Germinal center (tissue), 1 donor: ENCODE data around the gene PSME4.
A peak's percentile ranks its signal among the peaks of the same experiment; 100 is the strongest.

Source experiments
- DNase-seq: peaks from one replicate; pipeline ENCODE4 v3.0.0; 2012; ENCODE audit warnings: mixed read lengths, low spot score

The PSME4 gene

GRCh38 chr2:53970724-53971602 is at the start of gene PSME4:
Gene PSME4, minus strand, starts transcription at chr2:53970993. Its CDS starts 209 bp downstream, at chr2:53970784.
- peak; percentile 94 for DNase-seq

GRCh38 chr2:54015798-54016699 is 45.3 kb upstream of the PSME4 start:
- no peak for DNase-seq

DNA sequence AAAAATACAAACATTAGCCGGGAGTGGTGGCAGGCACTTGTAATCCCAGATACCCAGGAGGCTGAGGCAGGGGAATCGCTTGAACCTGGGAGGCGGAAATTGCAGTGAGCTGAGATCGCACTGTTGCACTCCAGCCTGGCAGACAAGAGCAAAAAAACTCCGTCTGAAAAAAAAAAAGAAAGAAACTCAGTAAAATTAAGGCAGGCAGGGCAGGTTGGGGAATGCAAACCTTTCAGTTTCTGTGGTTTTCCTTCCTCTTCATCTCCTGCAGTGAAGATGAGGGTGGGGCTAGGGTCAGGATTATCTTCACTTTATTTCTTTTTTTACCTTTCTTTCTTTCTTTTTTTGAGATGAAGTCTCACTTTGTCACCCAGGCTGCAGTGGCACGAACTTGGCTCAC is 43.2 kb upstream of the PSME4 start:
- no peak for DNase-seq

- DNase-seq, result no peak
Measured at GRCh38 chr2:54012538-54013141, 41.8 kb upstream of the PSME4 start.

GRCh38 chr2:54009549-54009948 is 38.8 kb upstream of the PSME4 start:
- DNase-seq, result no peak

DNA sequence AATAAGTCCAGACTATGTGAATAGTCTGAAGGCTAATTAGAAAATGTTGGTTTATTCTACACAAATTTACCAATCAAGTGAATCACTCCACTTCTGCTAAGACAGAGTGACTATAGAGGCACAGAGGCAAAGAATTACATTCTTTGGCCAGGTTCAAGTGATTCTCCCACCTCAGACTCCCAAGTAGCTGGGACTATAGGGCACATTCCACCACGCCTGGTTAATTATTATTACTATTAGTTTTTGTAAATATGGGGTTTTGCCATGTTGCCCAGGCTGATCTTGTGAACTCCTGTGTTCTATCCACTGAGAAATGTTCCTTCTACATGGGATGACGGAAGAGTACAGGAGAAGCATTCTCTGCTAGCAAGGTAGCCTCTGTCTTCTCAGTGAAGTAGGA is 37.6 kb upstream of the PSME4 start:
- no peak for DNase-seq

DNA sequence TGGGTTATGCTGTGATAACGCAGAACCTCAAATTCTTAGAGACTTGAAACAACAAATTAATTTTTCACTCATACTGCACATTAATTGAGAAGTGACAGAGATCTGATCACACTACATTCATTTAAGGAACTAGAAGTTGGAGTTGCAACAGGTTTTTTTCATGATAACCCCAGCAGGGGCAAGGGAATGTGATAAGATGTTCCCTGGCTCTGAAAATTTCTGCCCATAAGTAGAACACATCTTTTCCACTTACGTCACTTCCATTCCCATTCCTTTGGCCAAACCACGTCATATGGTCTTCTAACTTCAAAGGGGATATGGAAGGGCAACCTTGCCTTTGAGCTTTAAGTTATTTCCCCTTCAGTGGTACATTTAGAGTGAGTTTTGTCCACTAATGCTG is 29.7 kb upstream of the PSME4 start:
- DNase-seq, result no peak

DNA sequence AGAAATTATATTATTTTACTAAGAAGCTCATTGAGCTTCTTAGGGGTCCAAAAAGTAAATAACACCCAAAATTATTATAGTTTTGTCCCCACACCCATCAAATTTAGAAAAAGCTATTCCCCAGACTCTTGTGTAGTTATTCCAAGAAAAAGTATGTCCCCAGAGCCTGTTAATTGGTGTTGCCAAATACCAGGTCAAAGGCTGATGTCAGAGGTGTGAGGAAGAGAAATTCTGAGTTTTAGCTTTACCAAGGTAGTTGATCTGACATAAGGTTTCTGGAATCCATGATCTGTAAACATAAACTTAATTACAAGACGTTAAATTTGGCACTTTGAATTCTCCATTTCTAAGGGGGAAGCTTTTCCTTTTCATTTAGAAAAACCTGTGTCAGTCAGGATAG is 29.3 kb upstream of the PSME4 start:
- DNase-seq, result no peak

- no peak for DNase-seq
Measured at GRCh38 chr2:53998834-53999233, 28.0 kb upstream of the PSME4 start.

DNA sequence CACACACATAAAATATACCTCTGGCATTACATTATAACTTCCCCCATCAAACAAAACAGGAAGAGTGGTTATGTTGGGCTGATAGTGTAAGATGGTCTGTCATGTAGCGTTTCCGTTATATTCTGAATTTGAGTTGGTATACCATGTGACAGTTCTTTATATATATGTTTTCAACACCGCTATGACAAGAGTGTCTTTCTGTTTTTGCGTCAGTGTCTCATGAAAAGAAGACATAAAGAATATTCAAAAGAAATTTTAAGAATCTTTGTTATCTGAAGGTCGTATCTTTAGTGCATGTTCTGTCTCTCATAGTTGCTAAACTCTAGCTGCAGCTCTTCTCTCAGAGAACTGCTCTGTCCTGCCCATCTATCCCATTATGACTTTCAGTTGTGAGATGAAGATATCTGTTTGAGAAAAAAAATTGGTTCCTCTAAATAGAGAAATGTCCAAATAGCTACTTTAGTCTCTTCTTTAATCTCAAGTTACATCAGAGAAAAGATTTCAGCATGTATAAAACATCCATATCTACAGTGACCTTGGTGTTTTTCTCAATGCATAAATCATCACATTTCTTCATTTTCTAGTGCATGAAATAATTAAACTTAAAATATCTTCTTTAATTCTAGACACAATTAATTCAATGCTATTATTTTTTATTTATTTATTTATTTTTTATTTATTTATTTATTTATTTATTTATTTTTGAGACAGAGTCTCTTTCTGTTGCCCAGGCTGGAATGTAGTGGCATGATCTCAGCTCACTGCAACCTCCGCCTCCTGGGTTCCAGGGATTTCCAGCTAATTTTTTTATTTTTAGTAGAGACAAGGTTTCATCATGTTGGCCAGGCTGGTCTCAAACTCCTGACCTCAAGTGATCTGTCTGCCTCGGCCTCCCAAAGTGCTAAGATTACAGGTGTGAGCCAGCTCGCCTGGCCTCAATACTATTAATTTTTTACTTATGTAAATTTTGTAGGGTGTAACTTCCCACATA is 24.3 kb upstream of the PSME4 start:
- DNase-seq, result peak; percentile 35

GRCh38 chr2:53991948-53992347 is 21.2 kb upstream of the PSME4 start:
- DNase-seq, result no peak

DNA sequence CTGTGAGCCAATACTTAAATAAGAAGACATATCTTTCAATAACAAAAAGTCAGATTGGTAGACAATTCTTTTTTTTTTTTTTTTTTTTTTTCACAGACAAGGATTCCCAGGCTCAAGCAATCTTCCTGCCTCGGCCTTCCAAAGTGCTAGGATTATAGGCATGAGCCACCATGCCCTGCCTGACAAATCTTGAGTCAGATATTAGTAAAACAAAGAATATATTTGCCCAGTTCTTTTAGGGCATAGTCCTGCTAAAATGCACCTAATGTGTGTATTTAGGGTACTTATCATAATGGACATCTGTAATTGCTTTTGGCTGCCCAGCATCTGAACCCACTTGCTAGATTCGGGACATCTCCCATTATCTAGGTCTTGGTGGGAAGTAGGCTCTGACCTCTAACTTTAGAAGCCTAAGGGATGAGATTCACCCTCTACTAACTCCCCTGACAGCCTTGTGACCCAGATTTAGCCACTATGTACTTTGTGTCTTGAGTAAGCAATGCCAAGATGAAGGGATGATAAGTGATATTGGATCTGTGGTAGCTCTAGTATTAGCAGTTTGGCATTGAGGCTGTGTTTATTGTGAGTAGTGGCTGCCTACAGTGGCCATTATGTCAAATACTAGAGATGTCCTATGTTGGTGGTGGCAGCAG is 18.5 kb upstream of the PSME4 start:
- no peak for DNase-seq

GRCh38 chr2:53987336-53987921 is 16.6 kb upstream of the PSME4 start:
- DNase-seq, result peak; percentile 29

DNA sequence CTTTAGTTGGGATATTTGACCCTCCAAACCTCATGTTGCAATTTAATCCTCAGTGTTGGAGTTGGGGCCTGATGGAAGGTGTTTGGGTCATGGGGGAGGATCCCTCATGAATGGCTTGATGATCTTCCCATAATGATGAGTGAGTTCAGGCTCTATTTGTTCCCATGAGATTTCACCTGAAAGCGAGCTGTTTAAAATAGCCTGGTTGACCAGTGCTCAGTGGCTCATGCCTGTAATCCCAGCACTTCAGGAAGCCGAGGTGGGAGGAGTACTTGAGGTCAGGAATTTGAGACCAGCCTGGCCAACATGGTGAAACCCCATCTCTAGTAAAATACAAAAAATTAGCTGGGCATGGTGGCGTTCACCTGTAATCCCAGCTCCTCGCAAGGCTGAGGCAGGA is 14.9 kb upstream of the PSME4 start:
- DNase-seq, result no peak

- peak; percentile 33 for DNase-seq
Measured at GRCh38 chr2:53969968-53970723, 647 bp downstream of the PSME4 start.

- DNase-seq, result no peak
Measured at GRCh38 chr2:53969285-53969967, 1.4 kb downstream of the PSME4 start.

- DNase-seq, result no peak
Measured at GRCh38 chr2:53964987-53965687, 5.7 kb downstream of the PSME4 start.

DNA sequence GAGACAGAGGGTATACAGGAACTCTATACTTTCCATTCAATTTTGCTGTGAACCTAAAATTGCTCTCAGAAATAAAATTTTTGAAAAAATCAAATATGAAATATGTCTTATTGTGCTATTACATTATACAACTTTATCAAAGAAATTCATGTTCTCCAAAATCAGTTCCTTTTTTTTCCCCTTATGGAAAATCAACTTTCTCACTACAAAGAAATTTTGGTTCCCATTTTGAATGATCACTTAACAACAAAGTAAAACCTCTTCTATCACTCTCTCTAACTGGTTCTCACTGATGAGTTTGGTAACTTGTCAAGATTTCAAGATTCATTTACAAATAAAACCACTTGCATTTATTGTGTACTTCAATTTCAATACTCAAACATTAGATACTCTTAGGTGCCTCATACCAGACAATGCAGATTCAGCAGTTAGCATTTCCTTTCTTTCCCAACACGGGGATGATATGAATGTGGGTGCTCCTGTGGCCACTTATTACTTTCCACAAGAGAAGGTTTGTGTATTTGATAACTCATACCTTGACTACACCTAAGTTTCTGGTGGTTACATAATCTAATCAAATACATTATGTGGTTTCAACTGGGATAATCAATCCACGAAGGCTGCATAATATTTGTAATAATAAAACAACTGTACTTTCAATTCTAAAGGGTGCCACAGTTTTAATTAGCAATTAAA is 6.4 kb downstream of the PSME4 start:
- DNase-seq, result no peak
